Smooth muscle cell (in vitro differentiated cells): ENCODE measurements around the gene LZTS3. TPM values are rescaled to one million over a fixed set of nuclear protein-coding genes. Genes with fewer than 3 reads are reported as not detected.

Experiments
- DNase-seq: peaks from one replicate; lab custom pipeline; 2025; ENCODE audit not compliant: unreplicated experiment; lab: John Stamatoyannopoulos, UW
- H2AFZ ChIP-seq: fragments of 200-600 bp; sonication (generic); 2 replicates; pipeline ENCODE4 v1.6.0; 2016; ENCODE audit warnings: antibody characterized with exemption, low read depth, mild to moderate bottlenecking
- H3F3A ChIP-seq: fragments of 200-600 bp; sonication (generic); 2 replicates; pipeline ENCODE4 v1.6.0; 2017; ENCODE audit warnings: antibody characterized with exemption, low read depth
- H3K27ac ChIP-seq: fragments of 200-600 bp; sonication (generic); 2 replicates; pipeline ENCODE4 v1.5.1; 2016; ENCODE audit warnings: low read depth, mild to moderate bottlenecking
- H3K27me3 ChIP-seq: fragments of 200-600 bp; sonication (generic); 2 replicates; pipeline ENCODE4 v1.6.1; 2016; ENCODE audit warnings: low read depth, mild to moderate bottlenecking
- H3K36me3 ChIP-seq: fragments of 200-600 bp; sonication (generic); 2 replicates; pipeline ENCODE4 v1.5.1; 2016; ENCODE audit warnings: low read depth
- H3K4me1 ChIP-seq: fragments of 200-600 bp; sonication (generic); 2 replicates; pipeline ENCODE4 v1.5.1; 2016; ENCODE audit warnings: low read depth
- H3K4me2 ChIP-seq: fragments of 200-600 bp; sonication (generic); 2 replicates; pipeline ENCODE4 v1.6.0; 2016; ENCODE audit warnings: mild to moderate bottlenecking
- H3K4me3 ChIP-seq: fragments of 200-600 bp; sonication (generic); 2 replicates; pipeline ENCODE4 v1.5.1; 2016; ENCODE audit warnings: mild to moderate bottlenecking
- H3K79me2 ChIP-seq: fragments of 200-600 bp; sonication (generic); 2 replicates; pipeline ENCODE4 v1.6.0; 2016; ENCODE audit warnings: low read depth, mild to moderate bottlenecking
- H3K9ac ChIP-seq: fragments of 200-600 bp; sonication (generic); 2 replicates; pipeline ENCODE4 v1.6.0; 2016; ENCODE audit warnings: low read depth
- H3K9me3 ChIP-seq: fragments of 200-600 bp; sonication (generic); replicated peaks from 2 replicates; pipeline ENCODE4 v1.5.1; 2016; ENCODE audit warnings: low read depth
- H4K20me1 ChIP-seq: fragments of 200-600 bp; sonication (generic); 2 replicates; pipeline ENCODE4 v1.6.0; 2016; ENCODE audit warnings: low read depth
- CTCF ChIP-seq: fragments of 200-600 bp; sonication (generic); IDR thresholded peaks from 2 replicates; pipeline ENCODE4 v1.5.1; 2017; ENCODE audit warnings: borderline replicate concordance, mild to moderate bottlenecking, antibody characterized with exemption; ENCODE audit not compliant: insufficient read depth, poor library complexity, severe bottlenecking
- WGBS: methylation state at CpG from one replicate; pipeline ENCODE4 v1.1.7; 2016; ENCODE audit warnings: low lambda C conversion rate; 5-methylcytosine and 5-hydroxymethylcytosine counted together
- polyA plus RNA-seq: library from polyadenylated mRNA; unstranded; fragments of >200 nt; fragmentation: Nextera tagmentation; extraction: Ambion mirVana; gene quantifications from 2 replicates; pipeline ENCODE4 v1.2.1, GENCODE V29; 2016
- total RNA-seq: library from RNA; depleted of rRNA; stranded (reverse); fragments of >200 nt; gene quantifications from 2 replicates; pipeline ENCODE4 v1.2.3, GENCODE V29; 2014

Gene LZTS3
- total and polyA plus RNA-seq, 2 experiments from 2014 or later: 6.1 to 6.9 TPM

- Histone ChIP-seq H3K27me3 (no peaks in the 10 kb centered on the region), H3F3A (no peaks in the 10 kb centered on the region), H3K27ac (peak overlapping the region; percentile 30), H4K20me1 (no peaks in the 10 kb centered on the region), H3K4me1 (peaks cover 17% of the 10 kb centered on the region), H3K4me2 (peak overlapping the region; percentile 90), H3K36me3 (no peaks in the 10 kb centered on the region), H3K79me2 (no peaks in the 10 kb centered on the region), H3K9me3 (no peaks in the 10 kb centered on the region), H3K9ac (peak overlapping the region; percentile 77), H3K4me3 (peak overlapping the region; percentile 98), H2AFZ (peak overlapping the region; percentile 98)
- WGBS: 4% methylated on average over 13 of the region's 13 CpGs
- no peak for DNase-seq
- no peak for TF ChIP-seq CTCF
Measured at GRCh38 chr20:3174442-3175261, 1.3 kb upstream of the LZTS3 start.

GRCh38 chr20:3173610-3174441 is 477 bp upstream of the LZTS3 start:
- H3K27ac ChIP-seq: peak overlapping the region; percentile 30
- peaks cover 17% of the 10 kb centered on the region for H3K4me1 ChIP-seq
- H3F3A ChIP-seq: no peaks in the 10 kb centered on the region
- 1% methylated on average over 72 of the region's 84 CpGs for WGBS
- no peaks in the 10 kb centered on the region for H4K20me1 ChIP-seq
- H3K79me2 ChIP-seq: no peaks in the 10 kb centered on the region
- no peaks in the 10 kb centered on the region for H3K9me3 ChIP-seq
- H3K9ac ChIP-seq: peak overlapping the region; percentile 77
- H2AFZ ChIP-seq: peak overlapping the region; percentile 98
- peak; percentile 68 for DNase-seq
- H3K36me3 ChIP-seq: no peaks in the 10 kb centered on the region
- H3K4me2 ChIP-seq: peak overlapping the region; percentile 90
- H3K27me3 ChIP-seq: peaks cover 5% of the 10 kb centered on the region
- no peak for TF ChIP-seq CTCF
- H3K4me3 ChIP-seq: peak overlapping the region; percentile 98

GRCh38 chr20:3172126-3172932 is 1.0 kb downstream of the LZTS3 start:
- peak overlapping the region; percentile 90 for H3K4me2 ChIP-seq
- no peaks in the 10 kb centered on the region for H3K9me3 ChIP-seq
- no peaks in the 10 kb centered on the region for H4K20me1 ChIP-seq
- peaks cover 26% of the 10 kb centered on the region for H3K4me1 ChIP-seq
- no peaks in the 10 kb centered on the region for H3K36me3 ChIP-seq
- peaks cover 19% of the 10 kb centered on the region for H3K27me3 ChIP-seq
- H2AFZ ChIP-seq: no peak overlapping the region
- no peaks in the 10 kb centered on the region for H3F3A ChIP-seq
- no peaks in the 10 kb centered on the region for H3K79me2 ChIP-seq
- no peak for TF ChIP-seq CTCF
- peak overlapping the region; percentile 98 for H3K4me3 ChIP-seq
- DNase-seq: no peak
- WGBS: 50% methylated on average over 2 of the region's 5 CpGs
- no peak overlapping the region for H3K27ac ChIP-seq
- no peak overlapping the region for H3K9ac ChIP-seq
